GM12878 (cell line): ENCODE data around the gene ZCCHC2. TPM values are rescaled to one million over a fixed set of nuclear protein-coding genes. Genes with fewer than 3 reads are reported as not detected.

Experiments used
- ATAC-seq: fragments of 200-7000 bp; cut with Tn5 transposase; 3 replicates; pipeline ENCODE4 v1.9.1; 2020; ENCODE audit warnings: mild to moderate bottlenecking, moderate library complexity
- BruUV-seq: library from RNA; stranded (reverse); fragments of 400-500 nt; replicated peaks from 2 replicates; lab custom pipeline; 2021; lab: Mats Ljungman, UMichigan
- CTCF ChIA-PET: fragments of 300-600 bp; sonication (Branson Sonifier 250); formaldehyde crosslinking; extraction: SDS; loops from one replicate; lab custom pipeline; 2021; ENCODE audit warnings: inconsistent platforms; lab: Yijun Ruan, JAX
- POLR2A ChIA-PET: fragments of 350-600 bp; formaldehyde crosslinking; extraction: SDS; loops from one replicate; lab custom pipeline; 2021; ENCODE audit warnings: inconsistent platforms; lab: Charles Lee
- RAD21 ChIA-PET: fragments of 300-600 bp; sonication (Branson Sonifier 250); formaldehyde crosslinking; loops from one replicate; lab custom pipeline; 2023; ENCODE audit warnings: antibody characterized with exemption; ENCODE audit not compliant: unreplicated experiment; lab: Charles Lee
- SMC1A ChIA-PET: fragments of 300-600 bp; sonication (Branson Sonifier 250); formaldehyde crosslinking; loops from one replicate; lab custom pipeline; 2023; ENCODE audit not compliant: unreplicated experiment, uncharacterized antibody; lab: Charles Lee
- DNase-seq: peaks from one replicate; pipeline ENCODE4 v3.0.0-alpha.2; 2011; ENCODE audit warnings: low read depth, low spot score
- FAIRE-seq: peaks from 3 replicates; lab custom pipeline; 2011; peaks lifted over from hg19 to GRCh38; lab: Jason Lieb, UNC
- H2AFZ ChIP-seq: 2 replicates; pipeline ENCODE4 v1.6.0; 2011; ENCODE audit warnings: low read depth, low read length, control low read depth; ENCODE audit not compliant: control insufficient read depth
- H3K27ac ChIP-seq: 2 replicates; pipeline ENCODE4 v1.5.1; 2011; ENCODE audit warnings: control low read depth; ENCODE audit not compliant: control insufficient read depth, insufficient read depth
- H3K27me3 ChIP-seq, 2 experiments: replicated peaks in 1 of 2; 2 replicates each; pipeline versions ENCODE4 v1.6.0 to v1.6.1; 2011; ENCODE audit warnings: low read length in 1 of 2; ENCODE audit not compliant: control insufficient read depth in 2 of 2, insufficient read depth in 2 of 2
- H3K36me3 ChIP-seq, 2 experiments: 2 replicates each; pipeline ENCODE4 v1.5.1; 2011; ENCODE audit warnings: low read length in 1 of 2; ENCODE audit not compliant: control insufficient read depth in 2 of 2, insufficient read depth in 2 of 2
- H3K4me1 ChIP-seq: 2 replicates; pipeline ENCODE4 v1.6.1; 2011; ENCODE audit warnings: mild to moderate bottlenecking, low read length, moderate library complexity, mixed read lengths; ENCODE audit not compliant: control insufficient read depth, insufficient read depth
- H3K4me2 ChIP-seq: 2 replicates; pipeline ENCODE4 v1.6.0; 2011; ENCODE audit warnings: control low read depth; ENCODE audit not compliant: control insufficient read depth, insufficient read depth
- H3K4me3 ChIP-seq: fragments of 200-600 bp; sonication (generic); 2 replicates; pipeline ENCODE4 v1.5.1; 2016
- H3K79me2 ChIP-seq: 2 replicates; pipeline ENCODE4 v1.6.0; 2011; ENCODE audit warnings: low read length; ENCODE audit not compliant: control insufficient read depth, insufficient read depth
- H3K9ac ChIP-seq: 2 replicates; pipeline ENCODE4 v1.8.0; 2011; ENCODE audit warnings: low read length, control low read depth, mixed read lengths; ENCODE audit not compliant: control insufficient read depth, insufficient read depth
- H3K9me3 ChIP-seq: replicated peaks from 3 replicates; pipeline ENCODE4 v1.5.1; 2011; ENCODE audit warnings: mild to moderate bottlenecking, low read length; ENCODE audit not compliant: control insufficient read depth, insufficient read depth
- H4K20me1 ChIP-seq: 2 replicates; pipeline ENCODE4 v1.6.0; 2011; ENCODE audit not compliant: control insufficient read depth, insufficient read depth
- BRCA1 ChIP-seq: IDR thresholded peaks from 2 replicates; pipeline ENCODE4 v1.6.1; 2011; ENCODE audit warnings: low read depth, low read length, improper control_type of control experiment
- CHD1 ChIP-seq: IDR thresholded peaks from 2 replicates; pipeline ENCODE4 v1.6.1; 2012; ENCODE audit warnings: low read depth, low read length, improper control_type of control experiment
- WGBS: methylation state at CpG from one replicate; pipeline ENCODE4 v1.1.6; 2016; ENCODE audit warnings: low lambda C conversion rate; ENCODE audit not compliant: insufficient replicate concordance, insufficient coverage; ENCODE audit errors: missing lambda C conversion rate; 5-methylcytosine and 5-hydroxymethylcytosine counted together
- in situ Hi-C: fragments of 300-500 bp; cut with MboI; formaldehyde crosslinking; loops from 9 replicates; pipeline ENCODE4 v1.14.3; 2018; ENCODE audit warnings: mixed read lengths
- intact Hi-C: fragments of 100-400 bp; cut with micrococcal nuclease; formaldehyde crosslinking; loops from one replicate; pipeline ENCODE4 v1.14.2; 2022; ENCODE audit not compliant: unreplicated experiment
- polyA plus RNA-seq, 11 experiments: library from polyadenylated mRNA; depleted of rRNA in 4 of 11; unstranded in 6 of 11; stranded (reverse) in 5 of 11; fragments of >200 nt; fragmentation: Nextera tagmentation in 4 of 11; fragmentation: Illumina TruSeq in 1 of 11; extraction: Ambion mirVana in 4 of 11; extraction: Trizol in 1 of 11; gene quantifications; 1 replicate in 1 of 11; 2 replicates in 10 of 11; pipeline versions ENCODE4 v1.2.1 to v1.2.3, GENCODE V29; 2011 to 2016; ENCODE audit warnings: inconsistent platforms in 2 of 11, missing spikeins in 2 of 11, low read depth in 1 of 11
- total RNA-seq, 4 experiments: library from RNA; depleted of rRNA in 3 of 4; stranded (reverse); fragments of >200 nt in 3 of 4; fragmentation: Illumina TruSeq in 1 of 4; extraction: Trizol in 1 of 4; gene quantifications; 2 replicates each; pipeline versions ENCODE4 v1.2.1 to v1.2.3, GENCODE V29; 2013 to 2021
- TF ChIP-seq, protein P1 (sequence below): fragments of 450-650 bp; formaldehyde crosslinking; IDR thresholded peaks from 2 replicates; pipeline ENCODE4 v1.5.0; 2022; ENCODE audit warnings: mild to moderate bottlenecking, missing genetic modification characterization

The ZCCHC2 gene
- total and polyA plus RNA-seq, 10 of the 15 experiments (the other 5 are each of a cell fraction or from before 2014, with no cell fraction given) = 1.7 to 17.4 (median 8.6) TPM

DNA sequence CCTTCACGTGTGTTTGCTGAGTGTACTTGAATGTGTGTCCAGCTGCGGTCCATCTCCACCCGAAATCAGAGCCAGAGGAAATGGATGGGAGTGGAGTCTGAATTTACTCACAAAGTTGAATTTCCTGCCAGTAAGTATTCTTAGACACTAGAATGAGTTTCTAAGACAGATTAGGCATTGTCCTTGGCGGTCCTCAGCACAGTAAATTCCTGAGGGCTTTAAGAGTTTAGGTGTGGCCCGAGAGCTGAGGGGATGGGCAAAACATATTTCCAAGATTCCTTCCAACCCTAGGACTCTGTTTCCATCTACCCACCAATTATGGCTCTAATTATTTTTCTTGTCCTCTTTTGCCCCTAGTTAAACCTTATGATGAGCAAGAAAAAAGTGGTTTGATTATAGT lies 102.2 kb downstream of the ZCCHC2 start:
- Histone ChIP-seq H3K4me2 (no peak overlapping the region), H3K27ac (no peak overlapping the region), H3K4me1 (no peaks in the 10 kb centered on the region), H3K4me3 (no peak overlapping the region), H4K20me1 (no peaks in the 10 kb centered on the region), H2AFZ (no peak overlapping the region), H3K36me3 (no peaks in the 10 kb centered on the region), H3K9me3 (no peaks in the 10 kb centered on the region), H3K27me3 (no peaks in the 10 kb centered on the region), H3K79me2 (no peaks in the 10 kb centered on the region), H3K9ac (no peak overlapping the region)
- in situ Hi-C loops = no loop called here
- BruUV-seq = no TSS peak
- CTCF ChIA-PET = interaction anchor here (2.3 kb wide), 1 partner anchor 13 kb away, joined by 6 read pairs; no protein-coding TSS in a partner anchor
- ATAC-seq (no peak), FAIRE-seq (no peak), DNase-seq (no peak)
- intact Hi-C loops = no loop called here
- SMC1A ChIA-PET = no interaction called here
- POLR2A ChIA-PET = interaction anchor here (0.9 kb wide), 1 partner anchor 72 kb away, joined by 3 read pairs; no protein-coding TSS in a partner anchor
- RAD21 ChIA-PET = no interaction called here
- TF ChIP-seq BRCA1 = no peak
- no peak for TF ChIP-seq CHD1
- TF ChIP-seq, protein P1, sequence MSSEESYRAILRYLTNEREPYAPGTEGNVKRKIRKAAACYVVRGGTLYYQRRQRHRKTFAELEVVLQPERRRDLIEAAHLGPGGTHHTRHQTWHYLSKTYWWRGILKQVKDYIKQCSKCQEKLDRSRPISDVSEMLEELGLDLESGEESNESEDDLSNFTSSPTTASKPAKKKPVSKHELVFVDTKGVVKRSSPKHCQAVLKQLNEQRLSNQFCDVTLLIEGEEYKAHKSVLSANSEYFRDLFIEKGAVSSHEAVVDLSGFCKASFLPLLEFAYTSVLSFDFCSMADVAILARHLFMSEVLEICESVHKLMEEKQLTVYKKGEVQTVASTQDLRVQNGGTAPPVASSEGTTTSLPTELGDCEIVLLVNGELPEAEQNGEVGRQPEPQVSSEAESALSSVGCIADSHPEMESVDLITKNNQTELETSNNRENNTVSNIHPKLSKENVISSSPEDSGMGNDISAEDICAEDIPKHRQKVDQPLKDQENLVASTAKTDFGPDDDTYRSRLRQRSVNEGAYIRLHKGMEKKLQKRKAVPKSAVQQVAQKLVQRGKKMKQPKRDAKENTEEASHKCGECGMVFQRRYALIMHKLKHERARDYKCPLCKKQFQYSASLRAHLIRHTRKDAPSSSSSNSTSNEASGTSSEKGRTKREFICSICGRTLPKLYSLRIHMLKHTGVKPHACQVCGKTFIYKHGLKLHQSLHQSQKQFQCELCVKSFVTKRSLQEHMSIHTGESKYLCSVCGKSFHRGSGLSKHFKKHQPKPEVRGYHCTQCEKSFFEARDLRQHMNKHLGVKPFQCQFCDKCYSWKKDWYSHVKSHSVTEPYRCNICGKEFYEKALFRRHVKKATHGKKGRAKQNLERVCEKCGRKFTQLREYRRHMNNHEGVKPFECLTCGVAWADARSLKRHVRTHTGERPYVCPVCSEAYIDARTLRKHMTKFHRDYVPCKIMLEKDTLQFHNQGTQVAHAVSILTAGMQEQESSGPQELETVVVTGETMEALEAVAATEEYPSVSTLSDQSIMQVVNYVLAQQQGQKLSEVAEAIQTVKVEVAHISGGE = no peak
- WGBS = 40% methylated on average over 5 of the region's 5 CpGs

Other genes with a start within 250 kb of the ZCCHC2 start
- gene TNFRSF11A, start 197.7 kb upstream of the ZCCHC2 start, total RNA-seq (2014; rRNA removed) = 0.11 TPM in 2 replicates
- gene TNFRSF11A, start 197.7 kb upstream of the ZCCHC2 start, total RNA-seq (2014; rRNA removed; fragmentation: Illumina TruSeq; extraction: Trizol) = 0.09 and 0.45 TPM in 2 replicates
- gene TNFRSF11A, start 197.7 kb upstream of the ZCCHC2 start, total RNA-seq (2021) = 0.18 and 0.56 TPM in 2 replicates
- gene TNFRSF11A, start 197.7 kb upstream of the ZCCHC2 start, polyA plus RNA-seq (2011; rRNA removed) = 3.2 and 4.0 TPM in 2 replicates
- 0.06 and 0.07 TPM in 2 replicates for gene TNFRSF11A, start 197.7 kb upstream of the ZCCHC2 start, polyA plus RNA-seq (2014; fragmentation: Illumina TruSeq; extraction: Trizol)
- under 1 TPM; 0.07 to 0.10 TPM for gene TNFRSF11A, start 197.7 kb upstream of the ZCCHC2 start, polyA plus RNA-seq (2014; fragmentation: Nextera tagmentation; extraction: Ambion mirVana)
- 0.09 and 0.29 TPM in 2 replicates for gene TNFRSF11A, start 197.7 kb upstream of the ZCCHC2 start, polyA plus RNA-seq (2014; rRNA removed)
- under 1 TPM; 0.28 to 0.35 TPM for gene TNFRSF11A, start 197.7 kb upstream of the ZCCHC2 start, polyA plus RNA-seq (2016; fragmentation: Nextera tagmentation; extraction: Ambion mirVana)
- gene PHLPP1, start 192.5 kb downstream of the ZCCHC2 start, total RNA-seq (2014; rRNA removed) = 3.5 and 3.9 TPM in 2 replicates
- gene PHLPP1, start 192.5 kb downstream of the ZCCHC2 start, total RNA-seq (2014; rRNA removed; fragmentation: Illumina TruSeq; extraction: Trizol) = 3.0 and 3.4 TPM in 2 replicates
- gene PHLPP1, start 192.5 kb downstream of the ZCCHC2 start, total RNA-seq (2021) = 4.8 and 7.0 TPM in 2 replicates
- 0.35 and 0.58 TPM in 2 replicates for gene PHLPP1, start 192.5 kb downstream of the ZCCHC2 start, polyA plus RNA-seq (2011; rRNA removed)
- gene PHLPP1, start 192.5 kb downstream of the ZCCHC2 start, polyA plus RNA-seq (2014; fragmentation: Illumina TruSeq; extraction: Trizol) = 4.7 and 6.2 TPM in 2 replicates
- under 1 TPM; 0.42 to 0.53 TPM for gene PHLPP1, start 192.5 kb downstream of the ZCCHC2 start, polyA plus RNA-seq (2014; fragmentation: Nextera tagmentation; extraction: Ambion mirVana)
- gene PHLPP1, start 192.5 kb downstream of the ZCCHC2 start, polyA plus RNA-seq (2014; rRNA removed) = 1.9 and 3.0 TPM in 2 replicates
- gene PHLPP1, start 192.5 kb downstream of the ZCCHC2 start, polyA plus RNA-seq (2016; fragmentation: Nextera tagmentation; extraction: Ambion mirVana) = under 1 TPM; 0.42 to 0.82 TPM